ENCODE data around the gene KLHL10.
"Not testable (repeated sequence)": the region's sequence is repeated elsewhere in the genome, so short reads cannot be mapped to it uniquely, and the experiment has no call there.

Gene KLHL10

GRCh38 chr17:41844971-41845370 lies 7.3 kb downstream of the KLHL10 start:
- TF ChIP-seq CTCF (IDR thresholded peaks at IDR 0.05): no peak
- H3K27ac ChIP-seq: no peak overlapping the region
- DNase-seq (ENCODE audit: low spot score): no peak
- no peak overlapping the region for H3K4me3 ChIP-seq

- peak overlapping the region; percentile 26 for H3K4me3 ChIP-seq
- H3K27ac ChIP-seq: peak overlapping the region in 1 of 2 donors; percentile 26
- no peak for DNase-seq (ENCODE audit: low spot score)
- no peak for TF ChIP-seq CTCF (IDR thresholded peaks at IDR 0.05)
These were observed 11.2 kb downstream of the KLHL10 start for GRCh38 chr17:41848788-41849187.

- DNase-seq (ENCODE audit: low spot score): no peak
- TF ChIP-seq CTCF (IDR thresholded peaks at IDR 0.05): no peak
- peak overlapping the region; percentile 15 for H3K4me3 ChIP-seq
- peak overlapping the region in 1 of 2 donors; percentile 46 for H3K27ac ChIP-seq
These were observed 11.8 kb downstream of the KLHL10 start for GRCh38 chr17:41849251-41849990.

- H3K27ac ChIP-seq; DNase-seq (ENCODE audit: low spot score); H3K4me3 ChIP-seq: not testable (repeated sequence)
These were observed 13.8 kb downstream of the KLHL10 start for GRCh38 chr17:41851382-41851781.

- H3K27ac ChIP-seq: no peak overlapping the region
- H3K4me3 ChIP-seq: no peak overlapping the region
- no peak for DNase-seq (ENCODE audit: low spot score)
- no peak for TF ChIP-seq CTCF (IDR thresholded peaks at IDR 0.05)
These were observed 22.8 kb downstream of the KLHL10 start for GRCh38 chr17:41860254-41860931.

GRCh38 chr17:41863074-41863848 lies 25.6 kb downstream of the KLHL10 start:
- DNase-seq (ENCODE audit: low spot score): no peak
- no peak overlapping the region for H3K27ac ChIP-seq
- no peak for TF ChIP-seq CTCF (IDR thresholded peaks at IDR 0.05)
- peak overlapping the region; percentile 96 for H3K4me3 ChIP-seq

- DNase-seq (ENCODE audit: low spot score): no peak
- no peak for TF ChIP-seq CTCF (IDR thresholded peaks at IDR 0.05)
- peak overlapping the region; percentile 96 for H3K4me3 ChIP-seq
- peak overlapping the region; percentile 87 to 95 for H3K27ac ChIP-seq
These were observed 26.8 kb downstream of the KLHL10 start for GRCh38 chr17:41864498-41864835.
